Uterus (tissue), 4 donors: Measurements from ENCODE around the gene CDH4. TPM values are rescaled to one million over a fixed set of nuclear protein-coding genes. Genes with fewer than 3 reads are reported as not detected.

Experiments
- DNase-seq, 2 donors: peaks; one replicate each; pipeline ENCODE4 v3.0.0-alpha.2; 2019 to 2020
- H3K27ac ChIP-seq, 2 donors: fragments of 200-600 bp; sonication (generic); 1 replicate in 1 of 2; 2 replicates in 1 of 2; pipeline ENCODE4 v1.5.1; 2016 to 2018
- H3K27me3 ChIP-seq, 2 donors: fragments of 200-600 bp; sonication (generic); one replicate each; pipeline ENCODE4 v1.5.1; 2018 to 2019; ENCODE audit warnings: control low read depth in 1 of 2
- H3K36me3 ChIP-seq, 2 donors: fragments of 200-600 bp; sonication (generic); one replicate each; pipeline ENCODE4 v1.5.1; 2019; ENCODE audit warnings: control low read depth in 1 of 2
- H3K4me1 ChIP-seq, 2 donors: fragments of 200-600 bp; sonication (generic); one replicate each; pipeline ENCODE4 v1.5.1; 2018 to 2019; ENCODE audit warnings: control low read depth in 1 of 2
- H3K4me3 ChIP-seq, 2 donors: fragments of 200-600 bp; sonication (generic); 1 replicate in 1 of 2; 2 replicates in 1 of 2; pipeline ENCODE4 v1.5.1; 2018 to 2019; ENCODE audit warnings: mild to moderate bottlenecking in 1 of 2
- H3K9me3 ChIP-seq, 2 donors: fragments of 200-600 bp; sonication (generic); one replicate each; pipeline ENCODE4 v1.5.1; 2019; ENCODE audit warnings: control low read depth in 1 of 2
- CTCF ChIP-seq, 4 experiments: fragments of 200-600 bp in 2 of 4; fragments of 450-650 bp in 2 of 4; sonication (generic) in 2 of 4; IDR thresholded peaks; one replicate each; pipeline ENCODE4 v1.5.1; 2016 to 2019; ENCODE audit warnings: antibody characterized with exemption in 4 of 4, mild to moderate bottlenecking in 2 of 4, moderate library complexity in 1 of 4
- POLR2A ChIP-seq, 2 donors: fragments of 450-650 bp; IDR thresholded peaks; one replicate each; pipeline ENCODE4 v1.6.1; 2016; ENCODE audit warnings: antibody characterized with exemption in 2 of 2, mild to moderate bottlenecking in 1 of 2, moderate library complexity in 1 of 2
- intact Hi-C: fragments of 100-400 bp; cut with DNase I; formaldehyde crosslinking; loops from one replicate; pipeline ENCODE4 v1.15.1; 2023; ENCODE audit warnings: low total_unique reads
- total RNA-seq, 4 donors: library from RNA; depleted of rRNA in 3 of 4; stranded (reverse); fragments of >200 nt in 3 of 4; gene quantifications; one replicate each; pipeline versions ENCODE4 v1.1.0 to v1.2.4, GENCODE V29; 2014 to 2023
- donor health status: DM: yes; HTN: yes; CAD: no.

The CDH4 gene
- total RNA-seq, 4 donors from 2014 or later, result under 0.01 to 0.55 TPM; not detected in 2

DNA sequence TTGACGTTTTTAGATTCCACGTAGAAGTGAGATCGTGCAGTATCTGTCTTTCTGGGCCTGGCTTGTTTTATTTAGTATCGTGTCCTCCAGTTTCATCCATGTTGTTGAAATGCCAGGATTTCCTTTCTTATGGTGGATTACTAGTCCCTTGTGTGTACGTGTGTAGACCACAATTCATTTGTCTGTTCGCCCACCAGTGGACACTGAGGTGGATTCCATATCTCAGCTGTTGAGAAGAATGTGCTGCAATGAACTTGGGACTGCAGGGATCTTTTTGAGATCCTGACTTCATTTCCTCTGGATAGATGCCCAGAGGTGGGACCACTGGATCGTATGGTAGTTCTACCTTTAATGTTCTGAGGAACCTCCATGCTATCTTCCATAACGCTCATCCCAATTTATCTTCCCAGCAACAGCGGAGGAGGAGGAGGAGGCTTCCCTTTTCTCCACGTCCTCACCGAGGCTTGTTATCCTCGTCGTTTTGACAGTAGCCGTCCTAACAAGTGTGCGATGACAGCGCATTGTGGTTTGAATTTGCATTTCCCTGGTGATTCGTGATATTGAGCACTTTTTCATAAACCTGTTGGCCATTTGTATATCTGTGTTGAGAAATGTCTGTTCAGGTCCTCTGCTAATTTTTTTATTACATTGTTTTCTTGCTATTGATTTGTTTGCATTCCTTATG is 62.4 kb downstream of the CDH4 start:
- Histone ChIP-seq H3K4me3 (no peak overlapping the region), H3K9me3 (no peaks in the 10 kb centered on the region), H3K27me3 (no peaks in the 10 kb centered on the region), H3K27ac (no peak overlapping the region), H3K36me3 (no peaks in the 10 kb centered on the region), H3K4me1 (no peaks in the 10 kb centered on the region)
- intact Hi-C loops, result no loop called here
- no peak for DNase-seq
- no peak for TF ChIP-seq CTCF (IDR thresholded peaks at IDR 0.05)
- no peak for TF ChIP-seq POLR2A (IDR thresholded peaks at IDR 0.05)

GRCh38 chr20:61315319-61315718 is 63.3 kb downstream of the CDH4 start:
- DNase-seq, result no peak
- Histone ChIP-seq H3K4me1 (no peaks in the 10 kb centered on the region), H3K27ac (no peak overlapping the region), H3K9me3 (no peaks in the 10 kb centered on the region), H3K36me3 (no peaks in the 10 kb centered on the region), H3K27me3 (no peaks in the 10 kb centered on the region), H3K4me3 (no peak overlapping the region)
- TF ChIP-seq POLR2A (IDR thresholded peaks at IDR 0.05) (no peak), CTCF (IDR thresholded peaks at IDR 0.05) (no peak)
- intact Hi-C loops, result no loop called here

GRCh38 chr20:61316346-61316745 is 64.3 kb downstream of the CDH4 start:
- TF ChIP-seq CTCF (IDR thresholded peaks at IDR 0.05), result no peak
- no peak overlapping the region for H3K27ac ChIP-seq
- H3K9me3 ChIP-seq, result no peaks in the 10 kb centered on the region
- no peaks in the 10 kb centered on the region for H3K36me3 ChIP-seq
- no peaks in the 10 kb centered on the region for H3K4me1 ChIP-seq
- no peak for DNase-seq
- H3K4me3 ChIP-seq, result no peak overlapping the region
- no peaks in the 10 kb centered on the region for H3K27me3 ChIP-seq
- intact Hi-C loops, result no loop called here

GRCh38 chr20:61317966-61318530 is 66.0 kb downstream of the CDH4 start:
- H3K27ac ChIP-seq, result no peak overlapping the region
- intact Hi-C loops, result no loop called here
- DNase-seq, result no peak

More at GRCh38 chr20:61317966-61318530, 66.0 kb downstream of the CDH4 start:
- no peak for TF ChIP-seq POLR2A (IDR thresholded peaks at IDR 0.05)
- no peak for TF ChIP-seq CTCF (IDR thresholded peaks at IDR 0.05)
- no peaks in the 10 kb centered on the region for H3K9me3 ChIP-seq
- H3K36me3 ChIP-seq, result no peaks in the 10 kb centered on the region
- H3K4me1 ChIP-seq, result no peaks in the 10 kb centered on the region
- H3K27me3 ChIP-seq, result no peaks in the 10 kb centered on the region
- no peak overlapping the region for H3K4me3 ChIP-seq
